Endothelial cell of umbilical vein (primary cell): ENCODE data around the gene MTFR1L. TPM values are rescaled to one million over a fixed set of nuclear protein-coding genes. Genes with fewer than 3 reads are reported as not detected.

Experiments used
- BruUV-seq: library from RNA; stranded (reverse); fragments of 400-500 nt; replicated peaks from 2 replicates; lab custom pipeline; 2021; lab: Mats Ljungman, UMichigan
- CTCF ChIA-PET: fragments of 300-600, 350-600 bp; sonication (Branson Sonifier 250); formaldehyde crosslinking; loops from one replicate; lab custom pipeline; 2021; ENCODE audit warnings: antibody characterized with exemption, inconsistent platforms; lab: Charles Lee
- POLR2A ChIA-PET: fragments of 300-600, 350-600 bp; sonication (Branson Sonifier 250); formaldehyde crosslinking; loops from one replicate; lab custom pipeline; 2021; ENCODE audit warnings: antibody characterized with exemption, inconsistent platforms; lab: Charles Lee
- DNase-seq: peaks from one replicate; pipeline ENCODE4 v3.0.0-alpha.2; 2011; ENCODE audit warnings: low read depth, low spot score
- FAIRE-seq: peaks from 2 replicates; lab custom pipeline; 2011; peaks lifted over from hg19 to GRCh38; lab: Jason Lieb, UNC
- H2AFZ ChIP-seq: 2 replicates; pipeline ENCODE4 v1.6.0; 2012; ENCODE audit warnings: low read depth, low read length, control low read depth, inconsistent platforms
- H3K27ac ChIP-seq: 2 replicates; pipeline ENCODE4 v1.5.1; 2011; ENCODE audit warnings: low read depth, mild to moderate bottlenecking, control low read depth, low read length, moderate library complexity; ENCODE audit not compliant: insufficient read depth
- H3K27me3 ChIP-seq, 2 experiments: 2 replicates each; pipeline versions ENCODE4 v1.6.0 to v1.6.1; 2011; ENCODE audit warnings: low read length in 2 of 2, mixed read lengths in 1 of 2; ENCODE audit not compliant: control insufficient read depth in 2 of 2, insufficient read depth in 2 of 2
- H3K36me3 ChIP-seq, 2 experiments: 2 replicates in 1 of 2; 3 replicates in 1 of 2; pipeline ENCODE4 v1.5.1; 2011; ENCODE audit warnings: low read length in 2 of 2, mild to moderate bottlenecking in 1 of 2, moderate library complexity in 1 of 2; ENCODE audit not compliant: control insufficient read depth in 2 of 2, insufficient read depth in 2 of 2; ENCODE audit errors: extremely low read depth in 1 of 2
- H3K4me1 ChIP-seq: 3 replicates; pipeline ENCODE4 v1.5.1; 2011; ENCODE audit warnings: mild to moderate bottlenecking, low read length; ENCODE audit not compliant: control insufficient read depth, insufficient read depth; ENCODE audit errors: extremely low read depth
- H3K4me2 ChIP-seq: 2 replicates; pipeline ENCODE4 v1.6.1; 2011; ENCODE audit warnings: low read length, control low read depth, mixed read lengths; ENCODE audit not compliant: insufficient read depth
- H3K4me3 ChIP-seq, 3 experiments: fragments of 200-600 bp in 1 of 3; sonication (generic), shearing (Covaris generic) in 1 of 3; replicated peaks in 1 of 3; 2 replicates each; pipeline ENCODE4 v1.5.1; 2011 to 2016; ENCODE audit warnings: control low read depth in 3 of 3, low read length in 3 of 3, mild to moderate bottlenecking in 2 of 3, inconsistent platforms in 1 of 3, low read depth in 1 of 3, moderate library complexity in 1 of 3; ENCODE audit not compliant: insufficient read depth in 1 of 3
- H3K79me2 ChIP-seq: 2 replicates; pipeline ENCODE4 v1.6.0; 2012; ENCODE audit warnings: low read length, inconsistent platforms; ENCODE audit not compliant: control insufficient read depth, insufficient read depth
- H3K9ac ChIP-seq: replicated peaks from 2 replicates; pipeline ENCODE3; 2011; ENCODE audit warnings: low read length, control low read depth; ENCODE audit not compliant: insufficient read depth; ENCODE audit errors: extremely low read depth
- H3K9me1 ChIP-seq: replicated peaks from 3 replicates; pipeline ENCODE4 v1.6.0; 2011; ENCODE audit warnings: mild to moderate bottlenecking, low read length; ENCODE audit not compliant: control insufficient read depth, insufficient read depth; ENCODE audit errors: extremely low read depth
- H3K9me3 ChIP-seq: replicated peaks from 2 replicates; pipeline ENCODE4 v1.5.1; 2012; ENCODE audit warnings: low read length, inconsistent platforms; ENCODE audit not compliant: control insufficient read depth, insufficient read depth
- H4K20me1 ChIP-seq: replicated peaks from 2 replicates; pipeline ENCODE3; 2011; ENCODE audit warnings: mild to moderate bottlenecking, low read length; ENCODE audit not compliant: control insufficient read depth, insufficient read depth; ENCODE audit errors: extremely low read depth
- CTCF ChIP-seq, 2 donors: IDR thresholded peaks; 1 replicate in 1 of 2; 2 replicates in 1 of 2; pipeline ENCODE4 v1.5.1; 2011; ENCODE audit warnings: low read length in 2 of 2, mild to moderate bottlenecking in 2 of 2, moderate library complexity in 2 of 2, control low read depth in 1 of 2, inconsistent platforms in 1 of 2, low read depth in 1 of 2; ENCODE audit not compliant: insufficient read depth in 1 of 2; ENCODE audit errors: extremely low read depth in 1 of 2
- EZH2 ChIP-seq: IDR thresholded peaks from 2 replicates; pipeline ENCODE4 v1.6.1; 2012; ENCODE audit warnings: borderline replicate concordance, low read depth, mild to moderate bottlenecking, moderate library complexity, low read length, inconsistent platforms; ENCODE audit not compliant: severe bottlenecking
- FOS ChIP-seq: IDR thresholded peaks from 2 replicates; pipeline ENCODE4 v1.6.1; 2011; ENCODE audit warnings: mild to moderate bottlenecking, low read length, moderate library complexity, borderline replicate concordance; ENCODE audit not compliant: insufficient read depth
- GATA2 ChIP-seq: IDR thresholded peaks from 2 replicates; pipeline ENCODE4 v1.7.0; 2011; ENCODE audit warnings: low read depth, mild to moderate bottlenecking, moderate library complexity, mixed read lengths, low read length; ENCODE audit not compliant: insufficient read length, insufficient read depth
- JUN ChIP-seq: IDR thresholded peaks from 2 replicates; pipeline ENCODE4 v1.6.1; 2011; ENCODE audit warnings: borderline replicate concordance, low read depth; ENCODE audit not compliant: insufficient read length, insufficient read depth
- MAX ChIP-seq: IDR thresholded peaks from 2 replicates; pipeline ENCODE4 v1.6.1; 2011; ENCODE audit not compliant: insufficient read depth, insufficient read length
- MYC ChIP-seq: IDR thresholded peaks from one replicate; pipeline ENCODE4 v1.6.1; 2011; ENCODE audit warnings: mild to moderate bottlenecking, low read depth, low read length
- POLR2A ChIP-seq: IDR thresholded peaks from 2 replicates; pipeline ENCODE4 v1.6.1; 2012; ENCODE audit warnings: low read depth, mild to moderate bottlenecking, control low read depth, low read length
- POLR2AphosphoS5 ChIP-seq: IDR thresholded peaks from 2 replicates; pipeline ENCODE4 v1.6.1; 2012; ENCODE audit warnings: low read depth, mild to moderate bottlenecking, control low read depth, low read length, moderate library complexity; ENCODE audit not compliant: insufficient read depth
- dilution Hi-C: fragments of 300-500 bp; cut with MboI; formaldehyde crosslinking; loops from one replicate; pipeline ENCODE4 v1.15.0; 2019; ENCODE audit warnings: low sequenced_read_pairs; ENCODE audit not compliant: extremely low pct_ligation_motif_present
- intact Hi-C: fragments of 100-400 bp; cut with micrococcal nuclease; formaldehyde crosslinking; loops from one replicate; pipeline ENCODE4 v1.10.0; 2022
- polyA plus RNA-seq, 4 experiments: library from polyadenylated mRNA; depleted of rRNA in 3 of 4; stranded (reverse) in 3 of 4; unstranded in 1 of 4; fragments of >200 nt; gene quantifications; 2 replicates each; pipeline versions ENCODE4 v1.2.1 to v1.2.3, GENCODE V29; 2011 to 2012; ENCODE audit warnings: missing spikeins in 1 of 4
- total RNA-seq: library from RNA; stranded (reverse); gene quantifications from 2 replicates; pipeline ENCODE4 v1.2.3, GENCODE V29; 2021

Gene MTFR1L
- total and polyA plus RNA-seq, 2 donors (not counting 3 experiments of a cell fraction or from before 2014, with no cell fraction given) = 34.8 to 45.5 TPM

- no TSS peak for BruUV-seq
- Histone ChIP-seq H3K4me2 (no peak overlapping the region), H3K9me1 (no peaks in the 10 kb centered on the region), H3K36me3 (peaks cover 7 to 50% of the 10 kb centered on the region in 2 experiments), H3K4me1 (peaks cover 3% of the 10 kb centered on the region), H3K27me3 (no peaks in the 10 kb centered on the region), H3K4me3 (no peak overlapping the region), H3K9me3 (no peaks in the 10 kb centered on the region), H3K9ac (no peak overlapping the region), H4K20me1 (no peaks in the 10 kb centered on the region), H3K27ac (no peak overlapping the region), H3K79me2 (no peaks in the 10 kb centered on the region), H2AFZ (no peak overlapping the region)
- no peak for DNase-seq
- POLR2A ChIA-PET = interaction anchor here (0.6 kb wide), 1 partner anchor 53 kb away, joined by 5 read pairs; no protein-coding TSS in a partner anchor
- dilution Hi-C loops = no loop called here
- no peak for TF ChIP-seq GATA2
- TF ChIP-seq POLR2A = no peak
- no peak for TF ChIP-seq MAX
- TF ChIP-seq EZH2 = no peak
- CTCF ChIA-PET = interaction anchor here (1.2 kb wide), 1 partner anchor 206 kb away, joined by 3 read pairs; no protein-coding TSS in a partner anchor
- FAIRE-seq = no peak
- intact Hi-C loops = no loop called here
Observed at GRCh38 chr1:25814549-25815087, 5.1 kb upstream of the MTFR1L start.

GRCh38 chr1:25815208-25816111, 4.3 kb upstream of the MTFR1L start:
- Histone ChIP-seq H2AFZ (no peak overlapping the region), H4K20me1 (no peaks in the 10 kb centered on the region), H3K4me1 (peaks cover 3% of the 10 kb centered on the region), H3K9ac (no peak overlapping the region), H3K79me2 (no peaks in the 10 kb centered on the region), H3K9me1 (no peaks in the 10 kb centered on the region), H3K36me3 (peaks cover 4 to 42% of the 10 kb centered on the region in 2 experiments), H3K27me3 (no peaks in the 10 kb centered on the region), H3K4me3 (no peak overlapping the region), H3K4me2 (no peak overlapping the region), H3K27ac (no peak overlapping the region), H3K9me3 (no peaks in the 10 kb centered on the region)
- intact Hi-C loops (no loop called here), dilution Hi-C loops (no loop called here)
- ChIA-PET POLR2A (interaction anchor here (0.6 kb wide), 1 partner anchor 54 kb away, joined by 5 read pairs; no protein-coding TSS in a partner anchor), CTCF (no interaction called here)
- TF ChIP-seq MAX (no peak), POLR2AphosphoS5 (no peak), JUN (no peak), CTCF (IDR thresholded peaks at IDR 0.05; ENCODE audit: extremely low read depth in 1 of 2, insufficient read depth in 1 of 2, low read depth in 1 of 2, low read length in 2 of 2) (no peak), EZH2 (no peak), FOS (no peak), GATA2 (no peak), MYC (no peak), POLR2A (no peak)
- DNase-seq = no peak
- FAIRE-seq = no peak
- no TSS peak for BruUV-seq
